ENCODE measurements around the gene NECTIN1. TPM values are rescaled to one million over a fixed set of nuclear protein-coding genes. Genes with fewer than 3 reads are reported as not detected.

The NECTIN1 gene
- total and polyA plus RNA-seq, 7 experiments from 2014 or later, result 0.30 to 4.2 (median 2.1) TPM

GRCh38 chr11:119640541-119640940 lies 88.5 kb downstream of the NECTIN1 start:
- Histone ChIP-seq H3K27ac (ENCODE audit: low read depth, low read length) (no peak overlapping the region), H3K9me3 (ENCODE audit: control insufficient read depth in 2 of 3, low read length in 3 of 3) (no peaks in the 10 kb centered on the region), H3K4me3 (ENCODE audit: low read length) (no peak overlapping the region), H3K27me3 (ENCODE audit: control insufficient read depth in 2 of 2, insufficient read depth in 2 of 2, low read length in 2 of 2) (no peaks in the 10 kb centered on the region), H3K4me1 (ENCODE audit: control insufficient read depth in 2 of 2, insufficient read depth in 2 of 2, low read length in 2 of 2) (no peaks in the 10 kb centered on the region), H3K36me3 (ENCODE audit: control insufficient read depth in 2 of 3, insufficient read depth in 3 of 3, low read length in 3 of 3) (no peaks in the 10 kb centered on the region)
- no peak overlapping the region for H3K4me3 Mint-ChIP-seq
- H3K4me1 Mint-ChIP-seq, result no peaks in the 10 kb centered on the region
- peaks cover 0 to 2% (median 0%) of the 10 kb centered on the region in 11 donors for H3K9me3 Mint-ChIP-seq
- CTCF ChIA-PET, result no interaction called here
- ATAC-seq (no peak), DNase-seq (no peak)
- POLR2A ChIA-PET, result no interaction called here
- H3K27ac Mint-ChIP-seq, result no peak overlapping the region
- intact Hi-C loops (cut with micrococcal nuclease), result no loop called here
- peaks cover 0 to 10% (median 2%) of the 10 kb centered on the region in 5 donors for H3K27me3 Mint-ChIP-seq
- H3K36me3 Mint-ChIP-seq, result no peaks in the 10 kb centered on the region

DNA sequence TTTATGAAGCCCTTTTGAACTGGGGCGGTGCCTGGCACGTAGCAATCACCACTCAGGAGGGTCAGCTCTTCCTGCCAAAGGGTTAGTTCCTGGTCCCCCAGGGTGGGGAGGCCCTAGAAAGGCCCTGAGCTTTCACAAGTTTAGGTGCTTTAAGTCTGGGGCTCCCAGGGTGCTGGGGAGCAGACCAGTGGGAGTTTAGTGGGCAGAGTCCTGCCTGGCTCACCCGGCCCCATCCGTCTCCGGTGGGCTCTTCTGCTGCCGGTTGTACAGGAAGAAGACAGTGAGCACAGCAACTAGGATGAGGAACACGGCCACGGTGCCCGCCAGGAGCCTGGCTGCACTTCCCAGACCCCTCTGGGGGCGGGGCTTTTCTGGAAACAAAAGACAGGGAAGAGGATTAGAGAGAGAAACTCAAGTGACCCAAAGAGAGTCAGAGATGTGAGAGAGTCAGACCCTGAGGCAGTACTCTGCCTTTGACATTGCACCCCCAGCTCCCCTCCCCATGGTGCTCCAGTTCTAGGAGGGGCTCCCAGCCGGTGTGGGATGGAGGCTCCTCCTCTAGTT lies 89.3 kb downstream of the NECTIN1 start:
- H3K36me3 Mint-ChIP-seq, result no peaks in the 10 kb centered on the region
- intact Hi-C loops (cut with micrococcal nuclease), result no loop called here
- CTCF ChIA-PET, result no interaction called here

GRCh38 chr11:119638851-119639250 lies 90.1 kb downstream of the NECTIN1 start:
- no peaks in the 10 kb centered on the region for H3K4me1 Mint-ChIP-seq
- POLR2A ChIA-PET, result no interaction called here
- CTCF ChIA-PET, result no interaction called here

More for the DNA sequence above, 89.3 kb downstream of the NECTIN1 start:
- peaks cover 0 to 2% (median 0%) of the 10 kb centered on the region in 11 donors for H3K9me3 Mint-ChIP-seq
- H3K27ac Mint-ChIP-seq, result no peak overlapping the region
- Histone ChIP-seq H3K4me1 (ENCODE audit: control insufficient read depth in 2 of 2, insufficient read depth in 2 of 2, low read length in 2 of 2) (no peaks in the 10 kb centered on the region), H3K27ac (ENCODE audit: low read depth, low read length) (no peak overlapping the region), H3K36me3 (ENCODE audit: control insufficient read depth in 2 of 3, insufficient read depth in 3 of 3, low read length in 3 of 3) (no peaks in the 10 kb centered on the region), H3K27me3 (ENCODE audit: control insufficient read depth in 2 of 2, insufficient read depth in 2 of 2, low read length in 2 of 2) (no peaks in the 10 kb centered on the region), H3K4me3 (ENCODE audit: low read length) (no peak overlapping the region), H3K9me3 (ENCODE audit: control insufficient read depth in 2 of 3, low read length in 3 of 3) (no peaks in the 10 kb centered on the region)
- H3K27me3 Mint-ChIP-seq, result peaks cover 0 to 8% (median 2%) of the 10 kb centered on the region in 5 donors
- no peak overlapping the region for H3K4me3 Mint-ChIP-seq
- H3K4me1 Mint-ChIP-seq, result no peaks in the 10 kb centered on the region
- DNase-seq (no peak), ATAC-seq (no peak)
- POLR2A ChIA-PET, result no interaction called here

GRCh38 chr11:119637481-119637880 lies 91.5 kb downstream of the NECTIN1 start:
- no peak for ATAC-seq
- ChIA-PET CTCF (no interaction called here), POLR2A (no interaction called here)
- Mint-ChIP-seq H3K9me3 (peaks cover 0 to 2% (median 0%) of the 10 kb centered on the region in 11 donors), H3K4me1 (no peaks in the 10 kb centered on the region), H3K27me3 (peaks cover 0 to 5% (median 2%) of the 10 kb centered on the region in 5 donors), H3K4me3 (no peak overlapping the region), H3K27ac (no peak overlapping the region), H3K36me3 (no peaks in the 10 kb centered on the region)
- DNase-seq, result no peak
- Histone ChIP-seq H3K4me1 (ENCODE audit: control insufficient read depth in 2 of 2, insufficient read depth in 2 of 2, low read length in 2 of 2) (no peaks in the 10 kb centered on the region), H3K4me3 (ENCODE audit: low read length) (no peak overlapping the region), H3K9me3 (ENCODE audit: control insufficient read depth in 2 of 3, low read length in 3 of 3) (no peaks in the 10 kb centered on the region), H3K27ac (ENCODE audit: low read depth, low read length) (no peak overlapping the region), H3K27me3 (ENCODE audit: control insufficient read depth in 2 of 2, insufficient read depth in 2 of 2, low read length in 2 of 2) (no peaks in the 10 kb centered on the region), H3K36me3 (ENCODE audit: control insufficient read depth in 2 of 3, insufficient read depth in 3 of 3, low read length in 3 of 3) (no peaks in the 10 kb centered on the region)
- intact Hi-C loops (cut with micrococcal nuclease), result no loop called here

More at GRCh38 chr11:119638851-119639250, 90.1 kb downstream of the NECTIN1 start:
- H3K9me3 ChIP-seq (ENCODE audit: control insufficient read depth in 2 of 3, low read length in 3 of 3), result no peaks in the 10 kb centered on the region
- H3K36me3 ChIP-seq (ENCODE audit: control insufficient read depth in 2 of 3, insufficient read depth in 3 of 3, low read length in 3 of 3), result no peaks in the 10 kb centered on the region
- Mint-ChIP-seq H3K9me3 (peaks cover 0 to 2% (median 0%) of the 10 kb centered on the region in 11 donors), H3K4me3 (no peak overlapping the region), H3K27me3 (peaks cover 0 to 5% (median 2%) of the 10 kb centered on the region in 5 donors), H3K36me3 (no peaks in the 10 kb centered on the region), H3K27ac (no peak overlapping the region)
- ATAC-seq, result no peak
- intact Hi-C loops (cut with micrococcal nuclease), result no loop called here
- no peak for DNase-seq
- no peak overlapping the region for H3K27ac ChIP-seq (ENCODE audit: low read depth, low read length)
- no peak overlapping the region for H3K4me3 ChIP-seq (ENCODE audit: low read length)
- H3K27me3 ChIP-seq (ENCODE audit: control insufficient read depth in 2 of 2, insufficient read depth in 2 of 2, low read length in 2 of 2), result no peaks in the 10 kb centered on the region
- no peaks in the 10 kb centered on the region for H3K4me1 ChIP-seq (ENCODE audit: control insufficient read depth in 2 of 2, insufficient read depth in 2 of 2, low read length in 2 of 2)

DNA sequence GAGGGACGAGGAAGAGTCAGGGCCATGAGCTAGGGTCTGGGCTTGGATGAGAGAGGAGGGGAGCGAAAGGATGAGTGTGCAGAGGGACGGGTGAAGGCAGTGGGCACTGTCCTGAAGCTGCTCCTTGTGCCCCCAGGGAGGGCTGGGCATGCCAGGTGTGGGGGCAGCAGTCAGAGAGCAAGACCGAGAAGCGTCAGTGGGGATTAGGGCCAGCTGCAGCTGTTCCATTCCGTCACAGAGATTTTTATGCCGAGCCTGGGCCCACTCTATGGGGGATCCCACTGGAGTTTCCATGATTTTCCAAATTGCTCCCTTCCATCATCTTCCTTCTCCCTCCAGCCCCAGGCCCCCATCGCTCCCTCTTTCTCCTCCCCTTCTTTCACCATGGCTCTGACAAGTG lies 93.2 kb downstream of the NECTIN1 start:
- peaks cover 0 to 2% (median 0%) of the 10 kb centered on the region in 11 donors for H3K9me3 Mint-ChIP-seq
- ATAC-seq (no peak), DNase-seq (no peak)
- Histone ChIP-seq H3K4me1 (ENCODE audit: control insufficient read depth in 2 of 2, insufficient read depth in 2 of 2, low read length in 2 of 2) (no peaks in the 10 kb centered on the region), H3K27ac (ENCODE audit: low read depth, low read length) (no peak overlapping the region), H3K27me3 (ENCODE audit: control insufficient read depth in 2 of 2, insufficient read depth in 2 of 2, low read length in 2 of 2) (no peaks in the 10 kb centered on the region), H3K4me3 (ENCODE audit: low read length) (no peak overlapping the region), H3K9me3 (ENCODE audit: control insufficient read depth in 2 of 3, low read length in 3 of 3) (no peaks in the 10 kb centered on the region), H3K36me3 (ENCODE audit: control insufficient read depth in 2 of 3, insufficient read depth in 3 of 3, low read length in 3 of 3) (no peaks in the 10 kb centered on the region)
- ChIA-PET POLR2A (no interaction called here), CTCF (no interaction called here)
- no peaks in the 10 kb centered on the region for H3K4me1 Mint-ChIP-seq
- H3K36me3 Mint-ChIP-seq, result no peaks in the 10 kb centered on the region
- H3K27me3 Mint-ChIP-seq, result peaks cover 0 to 5% (median 0%) of the 10 kb centered on the region in 5 donors
- H3K4me3 Mint-ChIP-seq, result no peak overlapping the region
- intact Hi-C loops (cut with micrococcal nuclease), result no loop called here
- H3K27ac Mint-ChIP-seq, result no peak overlapping the region

- ChIA-PET POLR2A (no interaction called here), CTCF (interaction anchor here (0.6 kb wide), 1 partner anchor 12 kb away, joined by 3 read pairs; no protein-coding TSS in a partner anchor)
- Mint-ChIP-seq H3K36me3 (no peaks in the 10 kb centered on the region), H3K27me3 (peaks cover 0 to 5% (median 0%) of the 10 kb centered on the region in 5 donors), H3K27ac (peak overlapping the region in 1 of 9 donors; percentile 40), H3K4me3 (no peak overlapping the region), H3K9me3 (peaks cover 0 to 2% (median 0%) of the 10 kb centered on the region in 11 donors), H3K4me1 (no peaks in the 10 kb centered on the region)
- intact Hi-C loops (cut with micrococcal nuclease), result no loop called here
- Histone ChIP-seq H3K27ac (ENCODE audit: low read depth, low read length) (no peak overlapping the region), H3K4me1 (ENCODE audit: control insufficient read depth in 2 of 2, insufficient read depth in 2 of 2, low read length in 2 of 2) (no peaks in the 10 kb centered on the region), H3K27me3 (ENCODE audit: control insufficient read depth in 2 of 2, insufficient read depth in 2 of 2, low read length in 2 of 2) (no peaks in the 10 kb centered on the region), H3K36me3 (ENCODE audit: control insufficient read depth in 2 of 3, insufficient read depth in 3 of 3, low read length in 3 of 3) (no peaks in the 10 kb centered on the region), H3K9me3 (ENCODE audit: control insufficient read depth in 2 of 3, low read length in 3 of 3) (no peaks in the 10 kb centered on the region), H3K4me3 (ENCODE audit: low read length) (no peak overlapping the region)
- no peak for DNase-seq
- ATAC-seq, result no peak
Measured at GRCh38 chr11:119635041-119635740, 93.8 kb downstream of the NECTIN1 start.

DNA sequence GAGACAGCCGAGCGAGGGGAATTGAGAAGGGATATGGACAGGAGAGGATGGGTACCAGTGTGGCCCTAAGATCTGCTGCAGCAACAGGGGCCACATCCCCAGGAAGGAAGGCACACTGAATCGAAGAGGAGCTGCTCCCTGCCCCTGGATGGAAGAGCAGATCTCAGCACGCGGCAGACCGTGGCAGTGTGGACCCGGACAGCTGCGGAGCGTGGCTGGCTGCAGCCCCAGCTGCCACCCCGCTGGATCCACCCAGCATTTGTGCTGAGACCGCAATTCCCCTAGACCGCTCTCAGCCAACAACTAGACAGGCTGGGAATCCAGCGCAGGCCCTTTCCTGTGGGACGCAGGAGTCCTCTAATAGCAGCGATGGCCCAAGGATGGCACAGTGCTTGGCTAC lies 94.7 kb downstream of the NECTIN1 start:
- Mint-ChIP-seq H3K4me1 (no peaks in the 10 kb centered on the region), H3K4me3 (no peak overlapping the region), H3K9me3 (no peaks in the 10 kb centered on the region), H3K27ac (no peak overlapping the region), H3K36me3 (no peaks in the 10 kb centered on the region), H3K27me3 (peaks cover 0 to 5% (median 2%) of the 10 kb centered on the region in 5 donors)
- Histone ChIP-seq H3K27ac (ENCODE audit: low read depth, low read length) (no peak overlapping the region), H3K4me1 (ENCODE audit: control insufficient read depth in 2 of 2, insufficient read depth in 2 of 2, low read length in 2 of 2) (no peaks in the 10 kb centered on the region), H3K27me3 (ENCODE audit: control insufficient read depth in 2 of 2, insufficient read depth in 2 of 2, low read length in 2 of 2) (no peaks in the 10 kb centered on the region), H3K4me3 (ENCODE audit: low read length) (no peak overlapping the region), H3K9me3 (ENCODE audit: control insufficient read depth in 2 of 3, low read length in 3 of 3) (no peaks in the 10 kb centered on the region), H3K36me3 (ENCODE audit: control insufficient read depth in 2 of 3, insufficient read depth in 3 of 3, low read length in 3 of 3) (no peaks in the 10 kb centered on the region)
- POLR2A ChIA-PET, result no interaction called here
- no peak for ATAC-seq
- CTCF ChIA-PET, result no interaction called here
- no peak for DNase-seq
- intact Hi-C loops (cut with micrococcal nuclease), result no loop called here

Measured in naive thymus-derived CD4-positive, alpha-beta T cell (primary cell).